GM18502 (cell line): Measurements from ENCODE around the gene PTH1R.

Source experiments
- ATAC-seq: cut with Tn5 transposase; IDR thresholded peaks from one replicate; pipeline ENCODE4 v1.9.1; 2021; ENCODE audit warnings: mild to moderate bottlenecking; ENCODE audit not compliant: unreplicated experiment, poor library complexity

The PTH1R gene

GRCh38 chr3:46924921-46925584 is 47.5 kb downstream of the PTH1R start:
- no peak for ATAC-seq

- ATAC-seq: no peak
Observed at GRCh38 chr3:46925585-46925934, 48.0 kb downstream of the PTH1R start.

GRCh38 chr3:46926039-46926438 is 48.5 kb downstream of the PTH1R start:
- ATAC-seq: no peak

- no peak for ATAC-seq
Observed at GRCh38 chr3:46926447-46926846, 48.9 kb downstream of the PTH1R start.

GRCh38 chr3:46926871-46927717 is 49.6 kb downstream of the PTH1R start:
- peak; percentile 63 for ATAC-seq

- ATAC-seq: no peak
Observed at GRCh38 chr3:46927718-46928073, 50.2 kb downstream of the PTH1R start.

GRCh38 chr3:46928282-46928681 is 50.8 kb downstream of the PTH1R start:
- ATAC-seq: no peak

GRCh38 chr3:46929324-46929723 is 51.8 kb downstream of the PTH1R start:
- no peak for ATAC-seq

DNA sequence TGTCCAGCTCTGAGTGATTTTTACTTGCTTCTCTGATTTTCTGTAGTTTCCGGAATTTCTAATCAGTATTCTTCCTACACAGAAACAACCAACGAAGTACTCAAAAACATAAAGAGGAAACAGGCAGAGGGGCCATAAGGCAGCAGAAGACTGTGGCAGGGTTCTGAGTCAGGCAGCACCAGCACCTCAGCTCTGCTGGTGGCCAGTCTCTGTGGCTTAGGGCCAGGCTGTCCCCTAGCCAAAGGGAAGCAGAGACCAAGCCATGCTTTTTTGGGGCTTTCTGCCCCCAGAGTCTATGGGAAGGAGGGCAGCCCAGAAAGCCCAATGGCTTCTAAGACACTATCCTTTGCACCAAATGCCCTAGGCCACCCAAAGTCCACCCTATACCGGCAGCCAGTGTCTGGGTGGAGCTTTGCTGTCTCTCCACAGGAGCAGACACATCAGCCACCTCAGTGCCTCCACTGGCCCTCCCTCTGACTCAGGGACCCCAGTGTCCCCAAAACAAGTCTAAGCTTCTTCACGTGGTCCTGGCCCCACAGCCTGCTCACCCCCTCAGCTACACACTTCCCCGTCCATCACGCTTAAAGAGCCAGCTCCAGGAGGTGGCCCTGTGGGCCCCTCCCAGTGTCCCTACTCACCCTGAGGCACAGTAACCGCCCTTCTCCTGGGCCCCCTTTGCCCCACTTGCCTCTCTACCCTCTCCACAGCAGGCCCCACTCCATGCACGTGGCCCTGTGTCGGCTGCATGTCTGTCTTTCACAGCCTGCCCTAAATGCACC is 52.8 kb downstream of the PTH1R start:
- no peak for ATAC-seq

DNA sequence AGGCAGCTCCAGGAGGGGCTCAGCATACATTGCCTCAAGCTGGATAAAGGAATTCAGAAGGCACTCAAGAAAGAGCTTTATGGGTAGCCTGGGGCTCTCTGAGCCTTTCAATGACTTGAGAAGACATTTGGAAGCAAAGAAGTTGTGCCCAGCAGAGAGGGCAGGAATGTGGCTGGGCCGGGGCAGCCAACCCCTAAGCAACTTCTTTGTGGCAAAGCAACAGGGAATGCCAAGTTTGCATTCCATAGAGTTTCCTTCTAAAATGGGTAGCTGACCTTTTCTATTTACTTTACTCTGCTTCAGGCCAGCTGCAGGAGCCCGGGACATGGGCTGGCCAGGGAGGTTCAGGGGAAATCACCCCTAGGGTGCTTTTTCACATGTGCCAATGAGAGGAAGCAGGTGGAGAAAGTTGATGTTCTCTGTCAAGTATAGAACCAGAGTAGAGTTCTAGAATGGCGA is 53.5 kb downstream of the PTH1R start:
- no peak for ATAC-seq

DNA sequence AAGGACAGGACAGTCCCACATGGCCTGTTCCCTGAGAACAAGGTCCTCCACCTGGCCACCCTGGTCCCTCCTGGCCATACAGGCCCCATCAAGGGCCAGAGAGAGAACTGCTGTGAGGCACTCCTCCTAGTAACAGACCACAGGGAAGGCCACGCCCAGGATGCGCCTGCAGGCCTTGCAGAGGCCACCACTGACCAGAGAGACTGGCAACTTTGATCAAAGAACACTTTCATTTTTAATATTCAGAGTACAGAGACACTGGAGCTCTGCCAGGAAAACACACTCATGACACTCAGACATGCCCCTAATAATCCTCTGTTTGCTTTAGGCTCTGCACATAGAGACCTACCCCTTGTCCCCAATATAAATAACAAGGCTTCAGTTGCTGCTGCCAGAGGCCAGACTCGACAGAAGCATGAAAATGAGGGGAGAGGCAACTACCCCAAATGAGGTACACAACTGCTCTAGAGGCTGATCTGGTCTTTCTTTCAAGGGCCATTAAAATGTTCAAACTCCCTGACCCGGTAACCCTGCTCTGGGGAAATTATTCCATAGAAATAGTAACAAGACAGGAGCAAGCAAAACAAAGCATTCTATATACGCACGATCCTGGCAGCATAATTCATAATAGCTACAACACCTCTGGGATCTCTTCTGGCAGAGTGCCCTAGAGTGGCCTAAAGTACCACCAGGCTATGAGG is 54.3 kb downstream of the PTH1R start:
- no peak for ATAC-seq

DNA sequence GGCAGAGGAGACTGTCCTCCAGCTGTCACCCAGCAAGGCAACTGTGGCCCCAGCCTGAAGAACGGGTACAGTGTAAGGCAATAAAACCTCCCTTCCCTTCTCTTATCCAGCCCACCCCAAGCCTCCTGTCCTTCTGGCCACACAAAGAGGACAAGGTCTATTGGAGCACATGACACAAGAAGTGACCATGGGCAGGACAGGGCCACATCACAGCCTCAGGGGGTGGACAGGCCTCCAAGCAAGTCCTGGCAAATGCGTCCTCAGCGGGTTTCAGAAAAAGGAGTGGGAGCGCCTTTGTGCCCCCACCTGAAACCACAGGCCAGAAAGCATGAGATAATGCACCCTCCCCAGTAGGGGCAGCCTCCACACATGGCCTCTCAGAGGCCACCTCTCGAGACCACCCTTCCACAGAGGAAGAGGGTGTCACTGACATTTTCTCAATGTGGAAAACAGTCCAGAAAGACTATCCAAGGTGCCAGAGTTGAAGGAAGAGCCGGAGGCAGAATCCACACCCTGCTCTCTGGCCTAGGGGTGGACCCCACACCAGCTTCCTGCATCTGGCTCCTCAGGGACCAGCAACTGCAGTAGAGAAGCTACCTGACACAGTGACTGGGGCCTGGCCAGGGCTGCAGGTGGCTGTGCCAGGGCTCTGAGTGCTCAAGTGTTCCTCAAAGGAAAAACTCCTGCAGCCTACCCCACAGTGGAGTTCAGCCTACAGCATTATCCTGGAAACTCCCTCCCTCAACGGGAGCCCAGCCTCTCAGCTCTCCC is 55.1 kb downstream of the PTH1R start:
- no peak for ATAC-seq

DNA sequence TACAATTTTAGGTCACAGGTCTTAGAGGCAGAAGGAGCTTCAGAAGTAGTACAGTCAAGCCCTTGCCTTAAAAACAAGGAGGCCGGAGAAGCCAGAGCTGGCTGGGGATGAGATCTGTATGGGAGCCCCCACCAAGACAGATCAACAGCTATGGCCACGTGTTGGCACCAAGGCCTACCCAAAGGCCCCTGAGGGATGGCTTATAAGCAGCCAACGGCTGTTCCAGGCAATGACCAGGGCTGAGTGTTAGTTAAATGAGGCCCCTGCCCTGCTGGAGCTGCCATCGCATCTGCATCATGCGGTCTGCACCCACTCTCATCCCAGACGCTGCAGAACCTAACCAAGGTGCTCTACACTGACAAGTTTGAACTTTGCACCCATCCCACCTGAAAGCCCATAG is 55.7 kb downstream of the PTH1R start:
- ATAC-seq: no peak

GRCh38 chr3:46934072-46934471 is 56.6 kb downstream of the PTH1R start:
- ATAC-seq: no peak

DNA sequence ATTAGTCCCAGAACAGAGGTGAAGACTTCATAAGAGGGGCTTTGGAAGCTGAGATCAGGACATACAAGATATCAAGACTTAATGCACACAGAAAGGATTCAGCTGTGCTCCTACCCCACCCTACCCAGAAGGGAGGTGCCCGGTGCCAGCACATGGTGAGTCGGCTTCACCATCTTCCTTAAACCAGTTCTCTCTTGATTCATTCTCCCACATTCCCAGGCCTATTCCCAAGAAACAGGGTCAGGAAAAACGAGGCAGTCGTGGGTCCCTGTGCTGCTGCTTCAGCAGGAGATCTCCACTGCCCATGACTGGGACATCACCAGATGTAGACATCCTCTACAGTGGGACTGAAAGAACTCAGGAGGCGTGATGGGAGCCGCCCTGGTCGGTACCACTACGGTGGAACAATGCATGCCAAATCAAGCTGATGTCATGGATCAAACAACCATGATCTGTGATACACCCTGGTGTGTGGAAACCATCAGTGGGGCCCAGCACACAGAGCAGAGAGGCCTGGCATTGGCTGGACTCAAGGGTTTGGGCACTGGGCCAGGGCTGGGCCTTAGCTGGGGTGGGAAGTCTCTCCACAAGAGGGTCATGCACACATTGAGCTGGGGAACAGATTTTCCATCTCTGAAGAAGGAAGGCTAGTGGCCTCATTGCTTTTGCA is 57.1 kb downstream of the PTH1R start:
- no peak for ATAC-seq

- ATAC-seq: no peak
Observed at GRCh38 chr3:46935168-46935858, 57.8 kb downstream of the PTH1R start.

DNA sequence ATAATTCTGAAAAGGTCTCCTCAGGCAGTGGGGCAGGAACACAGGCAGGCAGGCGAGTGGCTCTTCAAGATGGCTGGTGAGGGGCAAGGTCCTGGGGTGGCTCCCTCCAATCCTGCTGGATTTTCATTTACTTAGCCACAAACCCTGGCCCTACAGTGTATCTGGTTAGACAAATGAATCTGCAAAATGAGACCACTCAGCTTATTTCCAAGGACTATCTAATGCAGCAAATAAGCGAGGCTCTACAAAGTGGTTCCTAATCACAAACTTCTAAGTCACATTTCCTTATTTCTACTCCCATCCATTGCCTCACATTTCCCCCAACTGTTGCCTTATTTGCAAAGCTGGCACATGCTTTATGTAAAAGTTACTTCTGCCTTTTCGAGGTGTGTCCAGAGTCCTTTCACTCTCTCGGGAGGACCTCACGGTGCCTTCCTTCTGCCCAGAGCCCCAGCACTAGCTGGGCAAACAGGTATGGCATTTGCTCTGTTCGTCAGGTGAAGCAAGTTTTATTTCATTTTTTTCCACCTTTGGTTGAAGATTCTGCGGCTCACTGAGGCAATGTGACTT is 58.6 kb downstream of the PTH1R start:
- ATAC-seq: no peak

DNA sequence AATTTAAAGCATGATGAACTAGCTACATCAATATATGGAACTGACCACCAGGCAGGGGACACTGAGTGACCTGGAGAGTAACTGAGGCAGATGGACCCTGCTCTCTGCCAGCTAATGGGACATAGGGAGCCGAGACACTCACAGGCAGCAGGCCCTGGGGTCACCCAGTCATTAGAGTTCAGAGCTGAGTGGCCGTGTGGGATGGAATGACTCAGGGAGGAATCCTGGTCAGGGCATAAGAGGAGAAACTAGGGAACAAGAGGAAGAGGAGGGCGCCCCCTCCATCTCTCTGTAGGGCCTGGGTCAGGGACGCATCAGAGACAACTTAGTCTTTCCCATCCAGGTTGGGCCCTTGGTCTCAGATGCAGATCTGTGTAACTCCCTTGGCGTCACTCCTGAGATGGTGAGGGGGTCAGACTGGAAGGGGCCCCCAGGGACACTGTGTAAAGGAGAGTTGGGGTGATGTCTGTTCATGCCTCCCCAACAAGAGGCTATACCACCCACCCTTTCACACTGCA is 59.3 kb downstream of the PTH1R start:
- no peak for ATAC-seq
